HG02970 (cell line): Measurements from ENCODE around the gene ANKRD40.
A peak's percentile ranks its signal among the peaks of the same experiment; 100 is the strongest.
"Not testable (repeated sequence)": the region's sequence is repeated elsewhere in the genome, so short reads cannot be mapped to it uniquely, and the experiment has no call there.

Experiments used
- ATAC-seq: cut with Tn5 transposase; IDR thresholded peaks from one replicate; pipeline ENCODE4 v1.9.1; 2021; ENCODE audit warnings: mild to moderate bottlenecking, moderate library complexity, moderate number of reproducible peaks; ENCODE audit not compliant: unreplicated experiment, low FRiP score

Gene ANKRD40

DNA sequence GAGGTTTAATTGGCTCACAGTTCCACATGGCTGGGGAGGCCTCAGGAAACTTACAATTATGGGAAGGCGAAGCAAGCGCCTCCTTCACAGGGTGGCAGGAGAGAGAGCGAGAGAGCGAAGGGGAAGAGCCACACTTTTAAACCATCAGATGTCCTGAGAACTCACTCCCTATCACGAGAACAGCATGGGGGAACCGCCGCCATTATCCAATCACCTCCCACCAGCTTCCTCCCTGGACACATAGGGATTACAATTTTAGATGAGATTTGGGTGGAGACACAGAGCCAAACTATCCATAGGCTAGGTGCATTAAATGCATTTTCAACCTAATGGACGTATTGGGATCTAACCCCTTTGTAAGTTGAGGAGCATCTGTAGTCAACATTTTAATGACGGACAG, 4.9 kb upstream of the ANKRD40 start:
- no peak for ATAC-seq

DNA sequence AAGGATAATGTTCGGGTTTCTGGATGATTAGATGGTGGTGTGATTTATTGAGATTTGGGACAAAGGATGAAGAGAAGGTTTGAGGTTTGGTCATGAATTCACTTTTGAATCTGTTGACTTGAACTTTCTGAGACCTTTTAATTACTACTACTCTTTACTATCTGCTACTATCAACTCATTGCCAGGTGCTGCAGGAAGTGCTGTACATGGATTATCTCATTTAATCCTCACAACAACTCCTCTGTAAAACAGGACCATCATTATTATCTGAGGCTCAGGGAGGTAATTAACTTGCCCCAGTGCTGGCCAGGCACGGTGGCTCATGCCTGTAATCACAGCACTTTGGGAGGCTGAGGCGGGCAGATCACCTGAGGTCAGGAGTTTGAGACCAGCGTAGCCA, 2.9 kb upstream of the ANKRD40 start:
- ATAC-seq: no peak

DNA sequence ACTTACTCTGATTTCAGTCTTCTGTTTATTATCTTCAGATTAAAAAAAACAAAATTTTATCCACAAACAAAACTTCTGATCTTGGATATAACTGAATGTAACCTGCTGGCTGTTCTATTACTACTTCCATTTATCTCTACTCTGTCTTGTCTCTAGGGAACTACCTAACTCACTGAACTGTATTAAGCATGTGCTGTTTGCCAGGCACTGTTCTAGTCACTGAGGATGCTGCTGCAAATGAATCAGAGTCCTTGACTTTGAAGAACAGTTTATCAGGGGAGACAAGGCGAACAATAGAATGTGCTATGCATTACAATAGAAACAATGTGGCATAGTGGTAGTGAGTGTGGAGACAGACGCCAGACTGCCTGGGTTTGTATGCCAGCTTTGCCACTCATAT, 2.3 kb upstream of the ANKRD40 start:
- ATAC-seq: no peak

DNA sequence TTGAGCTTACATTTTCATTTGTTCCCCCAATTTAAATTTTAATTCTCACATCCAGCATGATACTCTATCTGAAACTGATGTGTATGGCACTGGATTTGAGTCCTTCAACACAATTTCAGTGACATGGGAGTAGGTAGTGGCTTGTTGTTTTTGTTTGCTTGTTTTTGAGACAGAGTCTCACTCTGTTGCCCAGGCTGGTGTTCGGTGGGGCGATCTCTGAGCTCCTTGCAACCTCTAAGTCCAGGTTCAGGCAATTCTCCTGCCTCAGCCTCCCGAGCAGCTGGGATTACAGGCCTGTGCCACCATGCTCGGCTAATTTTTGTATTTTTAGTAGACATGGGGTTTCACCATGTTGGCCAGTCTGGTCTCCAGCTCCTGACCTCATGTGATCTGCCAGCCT, 1.3 kb upstream of the ANKRD40 start:
- not testable (repeated sequence) for ATAC-seq

DNA sequence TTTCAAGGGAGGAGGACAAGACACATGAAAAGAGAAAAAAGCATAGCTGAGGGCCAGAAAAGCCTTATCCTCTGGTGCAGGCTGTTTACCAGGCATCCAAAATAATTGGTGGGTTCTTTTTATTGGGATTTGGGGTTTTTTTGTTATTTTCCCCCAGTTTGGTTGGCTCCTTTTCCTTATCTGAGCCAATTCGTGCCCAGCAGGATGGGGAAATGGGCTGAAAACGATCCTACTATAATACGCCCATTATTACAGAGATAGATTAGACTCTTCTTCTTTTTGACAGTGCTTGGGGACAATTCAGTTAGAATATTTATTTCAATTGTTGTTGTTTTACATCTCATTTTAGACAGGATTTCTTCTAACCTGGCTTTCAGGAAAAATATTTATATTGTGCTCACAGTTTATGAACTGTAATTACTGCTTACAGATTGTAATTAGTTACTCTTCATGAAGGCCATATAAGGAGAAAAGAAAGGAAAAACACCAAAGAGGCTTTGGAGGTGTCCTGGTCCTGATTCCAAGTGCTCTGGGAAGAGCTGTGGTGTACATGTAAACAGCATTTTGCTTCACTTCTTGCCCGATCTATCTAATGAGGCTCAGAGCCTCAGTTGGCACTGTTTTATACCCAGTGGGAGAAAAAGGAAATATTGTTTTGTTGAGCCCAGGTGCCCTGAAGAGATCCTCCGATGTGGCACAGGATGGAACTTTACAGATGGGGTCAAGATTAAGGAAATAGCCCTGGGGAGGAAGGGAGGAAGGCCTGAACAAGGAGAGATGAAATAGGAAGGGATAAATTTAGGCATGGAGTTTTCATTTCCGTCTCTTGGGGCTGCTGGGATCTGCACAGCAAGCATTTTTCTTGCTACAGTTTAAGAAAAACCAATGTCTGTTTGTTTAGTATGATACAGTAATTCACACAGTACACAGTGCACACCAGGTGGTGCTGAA, 611 bp upstream of the ANKRD40 start:
- peak; percentile 5 for ATAC-seq

DNA sequence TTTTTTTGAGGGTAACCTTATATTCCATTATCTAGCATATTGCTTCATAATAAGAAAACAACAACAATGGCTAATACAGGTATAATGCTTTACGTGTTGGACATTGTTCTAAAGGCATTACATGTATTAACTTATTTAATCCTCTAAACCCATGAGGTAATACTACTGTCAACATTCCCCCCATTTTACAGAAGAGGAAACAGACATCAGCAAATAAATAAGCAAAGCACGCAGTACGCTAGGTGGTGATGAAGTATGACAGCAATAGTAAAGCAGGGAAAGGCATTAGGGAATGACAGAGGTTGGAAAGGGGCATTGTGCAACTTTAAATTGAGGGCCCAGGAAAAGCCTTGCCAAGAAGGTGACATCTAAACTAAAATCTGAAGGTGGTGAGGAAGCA, 4.6 kb downstream of the ANKRD40 start:
- ATAC-seq: no peak

DNA sequence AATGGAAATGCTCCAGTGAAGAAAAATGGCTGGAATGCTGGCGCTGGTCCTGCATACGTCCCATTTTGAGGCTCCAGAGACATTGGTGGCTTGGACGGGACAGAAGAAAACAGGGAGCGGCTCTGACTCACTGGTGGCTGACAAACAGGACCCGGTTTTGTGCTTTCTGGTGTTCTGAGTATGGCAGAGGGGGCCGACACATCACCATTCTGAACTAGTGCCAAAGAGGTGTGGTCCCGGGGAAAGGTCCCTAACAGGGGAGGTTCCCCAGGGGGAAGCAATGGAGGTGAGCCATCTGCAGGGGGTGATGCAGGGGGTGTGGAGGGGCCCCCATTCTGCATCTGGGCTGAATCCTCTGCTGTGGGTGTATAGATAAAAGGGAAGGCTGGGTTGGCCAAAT, 8.3 kb downstream of the ANKRD40 start:
- ATAC-seq: no peak

DNA sequence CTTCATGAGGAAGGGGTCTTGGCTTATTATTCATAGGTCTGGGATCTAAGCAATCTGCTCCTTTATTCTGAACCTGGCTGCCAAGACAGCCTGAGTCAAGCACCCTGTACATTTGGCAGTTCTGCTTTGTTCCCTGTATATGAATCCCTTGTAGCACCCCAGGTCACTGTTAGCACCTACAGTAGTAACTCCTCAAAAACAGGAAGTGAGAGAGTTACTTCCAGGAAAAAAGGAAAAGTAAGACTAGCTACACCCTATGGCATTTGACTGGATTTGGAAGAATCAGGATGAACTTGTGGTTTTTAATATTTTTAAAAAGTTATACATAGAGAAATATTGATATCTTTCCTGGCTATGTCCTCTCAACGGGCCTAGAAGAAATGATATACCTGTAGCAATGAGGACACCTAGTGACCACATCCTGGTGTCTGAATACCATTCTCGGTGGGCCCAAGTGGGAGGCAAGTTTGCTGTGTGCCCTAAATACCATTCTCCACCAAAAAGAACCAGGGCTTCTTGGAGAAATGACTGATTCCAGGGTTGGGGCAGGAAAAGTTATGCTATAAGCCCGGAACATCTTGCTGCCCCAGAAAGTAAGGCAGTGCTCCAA, 9.9 kb downstream of the ANKRD40 start:
- ATAC-seq: no peak

DNA sequence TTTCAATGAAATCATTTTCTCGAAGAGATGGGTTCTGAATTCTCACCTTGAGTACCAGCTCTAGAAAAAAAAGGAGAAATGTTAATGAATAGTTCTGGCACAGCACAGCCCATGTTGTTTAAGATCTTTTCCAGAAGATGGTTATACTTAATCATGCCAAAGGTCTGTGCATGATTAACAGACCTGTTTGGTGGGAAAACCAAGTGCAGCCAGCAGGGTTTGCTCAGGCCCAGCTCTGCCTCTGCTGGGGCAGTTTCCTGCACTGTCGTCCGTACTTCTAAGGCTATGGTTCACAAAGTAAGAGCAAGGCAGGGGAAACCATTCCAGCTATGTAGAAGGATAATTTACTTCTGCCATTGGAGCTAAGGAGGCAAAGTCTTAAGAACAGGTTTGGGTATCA, 10.7 kb downstream of the ANKRD40 start:
- ATAC-seq: no peak

DNA sequence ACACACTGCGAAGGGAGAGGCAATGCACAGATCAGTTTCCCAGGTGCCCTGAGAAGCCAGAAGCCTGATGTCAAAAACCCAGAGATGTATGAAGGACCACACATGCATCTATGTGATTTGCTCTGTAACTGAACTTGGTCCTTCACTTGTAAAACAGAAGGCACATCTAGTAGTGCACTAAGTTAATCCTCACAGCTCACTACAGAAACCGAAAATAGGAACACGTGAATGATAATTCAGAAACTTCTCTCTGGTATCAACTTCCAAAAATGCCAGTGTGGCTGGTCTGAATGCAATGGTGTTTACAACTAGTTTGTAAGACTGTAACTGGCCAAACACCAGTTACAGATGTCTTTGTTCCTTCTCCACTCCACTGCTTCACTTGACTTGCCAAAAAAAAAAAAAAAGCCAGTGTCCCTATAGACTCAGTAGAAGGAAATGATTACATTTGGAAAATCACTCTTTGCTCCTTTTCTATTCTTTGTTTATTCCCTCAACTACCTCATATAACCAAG, 11.3 kb downstream of the ANKRD40 start:
- no peak for ATAC-seq

DNA sequence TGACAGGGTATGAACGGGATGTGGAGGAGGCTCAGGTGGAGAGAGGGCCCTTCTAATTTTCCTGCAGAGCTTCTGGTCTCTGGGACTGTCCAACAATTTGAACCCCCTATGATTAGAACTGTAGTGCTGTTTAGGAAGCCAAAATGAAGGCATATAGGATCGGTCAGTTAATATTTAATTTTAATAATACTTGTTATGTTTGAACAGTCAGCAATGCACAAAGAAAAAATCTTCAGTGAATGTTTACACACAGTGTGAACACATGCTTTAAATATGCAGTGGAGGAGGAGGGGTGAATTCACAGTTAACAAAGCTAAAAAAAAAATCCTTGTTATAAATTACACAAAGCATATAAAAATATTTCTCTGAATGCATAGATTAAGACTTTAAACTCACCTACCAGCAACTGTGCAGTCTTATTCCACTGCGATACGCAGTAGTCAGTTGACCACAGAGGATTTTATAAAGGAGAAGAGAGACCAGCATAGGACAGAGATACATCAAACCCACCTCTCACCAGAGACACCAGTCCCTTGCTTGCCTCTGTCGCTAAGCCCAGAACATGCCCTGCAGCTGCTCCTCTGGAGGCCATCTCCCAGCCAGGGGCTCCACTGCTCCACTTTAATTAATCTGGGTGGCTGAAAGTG, 14.6 kb downstream of the ANKRD40 start:
- no peak for ATAC-seq

DNA sequence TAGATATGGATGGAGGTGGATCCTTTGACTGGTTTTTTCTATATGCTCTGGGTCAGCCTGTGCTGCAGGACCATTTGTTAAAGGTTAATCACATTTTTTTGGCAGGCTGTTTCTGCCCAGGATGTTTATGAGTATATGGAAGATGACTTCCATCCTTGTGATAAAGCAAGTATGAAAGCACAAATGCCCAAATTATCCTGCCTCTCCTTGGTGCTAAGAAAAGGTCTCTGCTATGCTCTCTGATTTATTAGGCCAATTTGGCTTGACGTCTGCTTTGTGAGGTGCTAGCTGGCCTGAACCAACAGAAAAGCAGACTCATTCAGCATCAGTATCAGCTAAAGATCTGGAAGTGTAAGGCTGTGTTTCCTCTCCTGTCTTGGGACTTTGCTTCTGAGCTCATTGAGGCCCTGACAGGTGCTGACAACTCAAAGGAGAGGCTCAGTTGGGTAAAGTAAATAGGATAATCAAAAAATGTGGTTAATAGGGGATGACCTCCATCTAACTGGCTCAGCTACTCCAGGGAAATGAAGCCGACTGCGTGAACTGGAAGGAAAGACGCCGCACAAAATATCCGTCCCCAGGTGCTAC, 15.2 kb downstream of the ANKRD40 start:
- ATAC-seq: no peak

DNA sequence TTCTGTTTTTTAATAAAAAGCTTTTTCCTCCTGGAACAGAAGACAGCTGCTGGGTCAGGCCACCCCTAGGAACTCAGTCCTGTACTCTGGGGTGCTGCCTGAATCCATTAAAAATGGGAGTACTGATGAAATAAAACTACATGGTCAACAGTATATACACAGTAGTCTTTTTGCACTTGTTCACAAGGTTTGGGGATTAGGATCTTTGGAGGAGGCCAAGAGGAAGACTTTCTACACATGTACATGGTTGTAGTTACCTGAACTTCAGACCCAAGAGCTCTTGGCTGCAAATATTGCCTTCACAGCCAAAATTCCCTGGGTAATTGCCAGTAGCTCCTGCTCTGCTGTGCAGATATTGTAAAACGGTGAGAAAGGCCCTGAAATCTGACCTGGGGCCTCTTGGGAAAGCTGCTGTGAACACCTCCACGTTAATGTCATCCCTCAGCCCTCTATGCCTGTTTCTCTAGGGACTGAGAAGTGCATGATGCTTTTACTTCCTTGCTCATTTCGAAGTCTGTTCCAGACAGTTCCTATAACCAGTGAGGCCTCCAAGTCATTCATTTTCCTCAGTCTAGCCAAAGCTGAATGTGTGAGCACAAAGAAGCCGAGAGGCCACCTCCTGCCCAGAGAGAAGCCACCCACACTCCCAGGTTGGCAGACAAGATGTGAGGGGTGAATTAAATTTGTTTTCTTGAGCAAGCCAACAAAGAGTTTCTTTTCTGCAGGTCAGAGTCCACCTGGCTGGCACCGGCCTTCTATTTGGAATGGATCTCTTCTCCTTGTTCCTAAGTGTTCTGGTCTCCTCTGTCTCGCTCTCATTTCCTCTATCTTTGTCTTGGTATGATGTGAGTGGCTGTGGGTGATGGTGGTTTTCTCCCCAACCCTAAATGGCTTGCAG, 15.9 kb downstream of the ANKRD40 start:
- no peak for ATAC-seq

DNA sequence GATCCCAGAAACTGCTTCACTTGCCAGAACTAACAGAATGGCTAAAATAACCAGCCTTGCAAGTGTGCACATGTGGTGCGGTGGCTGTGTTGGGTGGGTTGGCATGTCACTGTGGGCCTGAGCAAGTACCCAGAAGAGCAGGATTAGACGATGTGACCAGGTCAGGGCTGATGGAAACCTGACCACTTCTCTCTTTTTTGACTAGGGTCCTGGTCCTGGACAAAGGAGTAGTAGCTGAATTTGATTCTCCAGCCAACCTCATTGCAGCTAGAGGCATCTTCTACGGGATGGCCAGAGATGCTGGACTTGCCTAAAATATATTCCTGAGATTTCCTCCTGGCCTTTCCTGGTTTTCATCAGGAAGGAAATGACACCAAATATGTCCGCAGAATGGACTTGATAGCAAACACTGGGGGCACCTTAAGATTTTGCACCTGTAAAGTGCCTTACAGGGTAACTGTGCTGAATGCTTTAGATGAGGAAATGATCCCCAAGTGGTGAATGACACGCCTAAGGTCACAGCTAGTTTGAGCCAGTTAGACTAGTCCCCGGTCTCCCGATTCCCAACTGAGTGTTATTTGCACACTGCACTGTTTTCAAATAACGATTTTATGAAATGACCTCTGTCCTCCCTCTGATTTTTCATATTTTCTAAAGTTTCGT, 16.7 kb downstream of the ANKRD40 start:
- no peak for ATAC-seq

DNA sequence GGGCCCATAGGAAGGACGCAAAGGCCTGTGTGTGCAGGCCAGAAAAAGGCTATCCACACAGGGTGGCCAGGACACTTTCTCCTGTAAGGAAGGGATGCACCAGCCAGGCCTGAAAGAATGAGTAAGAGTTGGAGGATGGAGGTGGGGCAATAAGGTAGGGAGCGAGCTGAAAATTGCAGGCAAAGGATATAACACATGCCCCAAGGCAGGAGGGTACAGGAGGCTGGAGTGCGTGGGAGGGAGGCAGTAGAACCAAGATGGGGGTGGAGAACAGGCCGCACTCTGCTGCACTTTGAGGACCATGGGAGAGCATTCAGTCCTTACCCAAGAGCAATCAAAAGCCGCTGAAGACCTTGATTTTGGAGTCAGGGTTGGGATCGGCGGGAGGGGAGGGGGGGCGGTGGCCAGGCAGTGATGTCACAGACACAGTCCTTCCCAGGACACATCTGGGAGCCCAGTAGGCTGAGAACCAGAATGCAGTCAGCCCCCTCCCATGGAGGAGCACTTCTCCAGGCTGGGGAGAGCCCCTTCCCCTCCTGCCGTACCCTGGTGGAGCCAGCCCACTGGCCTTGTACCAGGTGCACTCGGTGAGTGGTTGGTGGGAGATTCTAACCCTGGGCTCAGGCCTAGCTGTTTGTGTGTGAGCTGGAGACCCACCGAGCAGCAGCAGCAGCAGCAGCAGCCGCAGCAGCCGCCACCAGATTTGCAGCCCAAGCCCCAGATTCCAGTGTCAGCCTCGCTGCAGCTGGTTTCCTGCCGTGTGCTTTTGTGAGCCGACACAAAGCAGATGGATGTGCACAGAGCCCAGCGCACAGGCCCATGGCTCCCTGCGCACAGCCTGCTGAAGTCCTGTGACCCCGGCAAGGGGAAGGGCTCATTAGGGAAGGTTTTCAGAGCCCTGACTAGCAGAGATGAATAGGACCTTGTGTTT, 17.5 kb downstream of the ANKRD40 start:
- ATAC-seq: no peak

DNA sequence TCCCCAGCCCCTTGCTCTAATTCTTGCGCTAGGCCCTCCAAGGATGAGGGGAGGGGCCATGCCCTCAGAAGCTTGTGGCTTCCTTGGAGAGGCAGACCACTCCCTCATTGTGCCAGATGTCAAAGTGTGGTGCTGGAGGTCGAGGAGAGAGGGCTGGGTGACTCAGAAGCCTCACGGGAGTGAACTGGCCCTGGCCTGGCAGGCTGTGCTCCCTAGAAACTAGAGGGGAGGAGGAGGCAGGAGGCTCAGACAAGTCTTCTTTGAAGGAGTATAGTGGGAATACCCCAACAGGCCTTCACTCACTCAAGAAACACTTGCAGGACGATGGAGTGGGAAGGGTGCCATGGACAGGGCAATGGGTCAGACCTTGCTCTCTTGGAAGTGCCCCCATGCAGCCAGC, 18.5 kb downstream of the ANKRD40 start:
- ATAC-seq: no peak

DNA sequence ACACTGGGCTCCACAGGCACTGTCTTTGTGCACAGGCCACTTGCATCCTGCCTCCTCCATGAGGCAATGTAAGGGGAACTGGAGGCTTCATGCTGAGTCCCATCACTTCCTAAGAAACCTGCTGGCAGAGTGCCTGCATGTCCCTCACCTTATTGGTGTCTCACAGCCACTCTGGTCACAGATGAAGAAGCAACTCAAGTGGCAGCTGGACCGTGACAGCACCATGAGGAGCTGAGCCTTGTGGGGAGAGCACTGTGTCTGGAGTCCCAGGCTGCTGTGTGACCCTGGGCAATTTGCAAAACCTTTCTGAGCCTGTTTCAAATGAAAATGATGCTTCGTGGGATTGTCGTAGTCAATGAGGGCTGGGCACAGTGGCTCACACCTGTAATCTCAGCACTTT, 19.5 kb downstream of the ANKRD40 start:
- no peak for ATAC-seq
